ENCODE measurements around the gene NPTXR. TPM values are rescaled to one million over a fixed set of nuclear protein-coding genes. Genes with fewer than 3 reads are reported as not detected.

NPTXR gene
- total and polyA plus RNA-seq, 2 donors (not counting 3 experiments of a cell fraction or from before 2014, with no cell fraction given): 0.37 to 0.73 TPM

- Histone ChIP-seq H3K4me2 (ENCODE audit: insufficient read depth, low read length) (no peak overlapping the region), H3K27ac (ENCODE audit: insufficient read depth, low read depth, low read length) (no peak overlapping the region), H3K9ac (replicated peaks; ENCODE audit: extremely low read depth, insufficient read depth, low read length) (no peak overlapping the region), H3K4me3 (replicated peaks in 1 of 3; ENCODE audit: insufficient read depth in 1 of 3, low read depth in 1 of 3, low read length in 3 of 3) (no peak overlapping the region), H3K36me3 (ENCODE audit: control insufficient read depth in 2 of 2, extremely low read depth in 1 of 2, insufficient read depth in 2 of 2, low read length in 2 of 2) (no peaks in the 10 kb centered on the region), H2AFZ (ENCODE audit: low read depth, low read length) (no peak overlapping the region), H3K79me2 (ENCODE audit: control insufficient read depth, insufficient read depth, low read length) (no peaks in the 10 kb centered on the region), H3K27me3 (ENCODE audit: control insufficient read depth in 2 of 2, insufficient read depth in 2 of 2, low read length in 2 of 2) (no peaks in the 10 kb centered on the region), H3K9me3 (replicated peaks; ENCODE audit: control insufficient read depth, insufficient read depth, low read length) (no peaks in the 10 kb centered on the region), H4K20me1 (replicated peaks; ENCODE audit: control insufficient read depth, extremely low read depth, insufficient read depth, low read length) (no peaks in the 10 kb centered on the region), H3K4me1 (ENCODE audit: control insufficient read depth, extremely low read depth, insufficient read depth, low read length) (no peaks in the 10 kb centered on the region), H3K9me1 (replicated peaks; ENCODE audit: control insufficient read depth, extremely low read depth, insufficient read depth, low read length) (no peaks in the 10 kb centered on the region)
- ChIA-PET POLR2A (no interaction called here), CTCF (interaction anchor here (14.8 kb wide), 1 partner anchor 67 kb away, joined by 198 read pairs; no protein-coding TSS in a partner anchor)
- dilution Hi-C loops (cut with MboI; ENCODE audit: extremely low pct_ligation_motif_present, low sequenced_read_pairs): no loop called here
- TF ChIP-seq POLR2A (IDR thresholded peaks at IDR 0.05; ENCODE audit: low read depth, low read length) (no peak), MYC (IDR thresholded peaks at IDR 0.05; ENCODE audit: low read depth, low read length) (no peak), POLR2AphosphoS5 (IDR thresholded peaks at IDR 0.05; ENCODE audit: insufficient read depth, low read depth, low read length) (no peak), EZH2 (IDR thresholded peaks at IDR 0.05; ENCODE audit: borderline replicate concordance, low read depth, low read length, severe bottlenecking) (no peak), MAX (IDR thresholded peaks at IDR 0.05; ENCODE audit: insufficient read depth, insufficient read length) (no peak), GATA2 (IDR thresholded peaks at IDR 0.05; ENCODE audit: insufficient read depth, insufficient read length, low read depth, low read length) (no peak), JUN (IDR thresholded peaks at IDR 0.05; ENCODE audit: borderline replicate concordance, insufficient read depth, insufficient read length, low read depth) (no peak), CTCF (IDR thresholded peaks at IDR 0.05; ENCODE audit: extremely low read depth in 1 of 2, insufficient read depth in 1 of 2, low read depth in 1 of 2, low read length in 2 of 2) (no peak), FOS (IDR thresholded peaks at IDR 0.05; ENCODE audit: borderline replicate concordance, insufficient read depth, low read length) (no peak)
- intact Hi-C loops (cut with micrococcal nuclease): no loop called here
- no TSS peak for BruUV-seq (replicated peaks)
- FAIRE-seq (no peak), DNase-seq (ENCODE audit: low read depth, low spot score) (no peak)
Observed at GRCh38 chr22:38834991-38835390, 8.8 kb downstream of the NPTXR start.
